Measurements from ENCODE around the gene ZRANB1. TPM values are rescaled to one million over a fixed set of nuclear protein-coding genes. Genes with fewer than 3 reads are reported as not detected.
"Not testable (repeated sequence)": the region's sequence is repeated elsewhere in the genome, so short reads cannot be mapped to it uniquely, and the experiment has no call there.

ZRANB1 gene
- total RNA-seq, 1 donor: 22.3 TPM

DNA sequence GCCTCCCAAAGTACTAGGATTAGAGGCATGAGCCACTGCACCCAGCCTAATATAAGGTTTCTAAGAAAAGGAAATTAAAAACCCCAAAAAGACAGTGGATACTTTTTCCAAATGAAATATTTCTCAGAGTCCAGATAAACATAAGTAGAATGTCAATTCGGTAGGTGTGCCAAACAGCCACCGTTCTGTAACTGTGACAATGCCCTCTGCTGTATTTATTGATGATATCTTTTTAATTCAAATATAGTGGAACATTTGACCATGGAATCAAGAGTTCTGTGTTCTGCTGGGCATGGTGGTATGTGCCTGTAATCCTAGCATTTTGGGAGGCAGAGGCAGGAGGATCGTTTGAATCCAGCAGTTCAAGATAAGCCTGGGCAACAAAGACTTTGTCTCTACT lies 28.8 kb upstream of the ZRANB1 start:
- no peak overlapping the region for H3K4me3 ChIP-seq (ENCODE audit: low read depth, low read length)
- no peak for DNase-seq (ENCODE audit: low read depth)
- TF ChIP-seq CTCF (IDR thresholded peaks at IDR 0.05; ENCODE audit: insufficient read depth, low read length): no peak

GRCh38 chr10:124914398-124914797 lies 27.5 kb upstream of the ZRANB1 start:
- H3K4me3 ChIP-seq (ENCODE audit: low read depth, low read length); DNase-seq (ENCODE audit: low read depth): not testable (repeated sequence)

- DNase-seq (ENCODE audit: low read depth): peak; percentile 42
- TF ChIP-seq CTCF (IDR thresholded peaks at IDR 0.05; ENCODE audit: insufficient read depth, low read length): no peak
- H3K4me3 ChIP-seq (ENCODE audit: low read depth, low read length): peak overlapping the region; percentile 84
Measured at GRCh38 chr10:124916098-124916584, 25.8 kb upstream of the ZRANB1 start.

- no peak for TF ChIP-seq CTCF (IDR thresholded peaks at IDR 0.05; ENCODE audit: insufficient read depth, low read length)
- H3K4me3 ChIP-seq (ENCODE audit: low read depth, low read length): peak overlapping the region; percentile 88
- peak; percentile 93 for DNase-seq (ENCODE audit: low read depth)
Measured at GRCh38 chr10:124916585-124917427, 25.1 kb upstream of the ZRANB1 start.

GRCh38 chr10:124917428-124918190 lies 24.3 kb upstream of the ZRANB1 start:
- no peak for TF ChIP-seq CTCF (IDR thresholded peaks at IDR 0.05; ENCODE audit: insufficient read depth, low read length)
- DNase-seq (ENCODE audit: low read depth): peak; percentile 50
- peak overlapping the region; percentile 88 for H3K4me3 ChIP-seq (ENCODE audit: low read depth, low read length)

DNA sequence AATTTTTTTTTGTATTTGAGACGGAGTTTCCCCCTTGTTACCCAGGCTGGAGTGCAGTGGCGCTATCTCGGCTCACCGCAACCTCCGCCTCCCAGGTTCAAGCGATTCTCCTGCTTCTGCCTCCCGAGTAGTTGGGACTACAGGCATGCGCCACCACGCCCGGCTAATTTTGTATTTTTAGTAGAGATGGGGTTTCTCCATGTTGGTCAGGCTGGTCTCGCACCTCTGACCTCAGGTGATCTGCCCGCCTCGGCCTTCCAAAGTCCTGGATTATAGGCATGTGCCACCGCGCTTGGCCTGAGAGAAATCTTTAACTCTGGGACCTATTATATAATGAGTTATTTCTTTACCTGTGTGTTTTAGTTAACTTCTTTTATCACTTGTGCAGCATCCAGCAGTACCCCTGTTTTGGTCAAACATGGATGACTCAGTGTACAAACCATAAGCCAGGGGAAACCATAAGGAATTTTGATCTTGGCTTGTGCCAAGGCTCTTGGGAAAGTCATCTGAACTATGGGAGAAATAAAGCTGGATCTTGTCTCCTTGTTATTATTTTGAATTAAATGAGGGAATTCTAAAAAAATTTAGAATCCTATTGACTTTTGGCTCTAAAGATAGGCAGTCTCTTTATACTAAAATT lies 23.6 kb upstream of the ZRANB1 start:
- peak overlapping the region; percentile 88 for H3K4me3 ChIP-seq (ENCODE audit: low read depth, low read length)
- DNase-seq (ENCODE audit: low read depth): peak; percentile 87
- TF ChIP-seq CTCF (IDR thresholded peaks at IDR 0.05; ENCODE audit: insufficient read depth, low read length): no peak

DNA sequence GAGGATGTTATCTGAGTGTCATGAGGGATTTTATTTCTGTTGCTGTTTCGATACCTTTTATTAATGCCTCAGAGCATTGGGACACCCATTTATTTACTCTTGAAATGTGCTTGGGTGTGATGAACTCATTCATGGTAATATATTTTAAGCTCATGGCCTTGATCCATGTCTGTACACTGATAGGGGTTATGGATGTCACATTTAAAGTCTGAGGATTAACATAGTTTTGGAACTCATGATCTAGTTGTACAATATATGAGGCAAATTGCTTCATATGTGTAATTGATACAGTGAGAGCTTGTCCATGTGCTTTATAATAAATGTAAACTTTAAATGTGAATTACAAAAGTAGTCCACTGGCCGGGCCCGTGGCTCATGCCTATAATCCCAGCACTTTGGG lies 23.0 kb upstream of the ZRANB1 start:
- TF ChIP-seq CTCF (IDR thresholded peaks at IDR 0.05; ENCODE audit: insufficient read depth, low read length): no peak
- peak; percentile 44 for DNase-seq (ENCODE audit: low read depth)
- H3K4me3 ChIP-seq (ENCODE audit: low read depth, low read length): peak overlapping the region; percentile 88

Data from fibroblast of the aortic adventitia (primary cell).